Iris pigment epithelial cell (primary cell): ENCODE results near the gene WDR5.

ENCODE experiments used
- DNase-seq: peaks from one replicate; pipeline ENCODE4 v3.0.0-alpha.2; 2011; ENCODE audit warnings: low read depth

WDR5 gene

DNA sequence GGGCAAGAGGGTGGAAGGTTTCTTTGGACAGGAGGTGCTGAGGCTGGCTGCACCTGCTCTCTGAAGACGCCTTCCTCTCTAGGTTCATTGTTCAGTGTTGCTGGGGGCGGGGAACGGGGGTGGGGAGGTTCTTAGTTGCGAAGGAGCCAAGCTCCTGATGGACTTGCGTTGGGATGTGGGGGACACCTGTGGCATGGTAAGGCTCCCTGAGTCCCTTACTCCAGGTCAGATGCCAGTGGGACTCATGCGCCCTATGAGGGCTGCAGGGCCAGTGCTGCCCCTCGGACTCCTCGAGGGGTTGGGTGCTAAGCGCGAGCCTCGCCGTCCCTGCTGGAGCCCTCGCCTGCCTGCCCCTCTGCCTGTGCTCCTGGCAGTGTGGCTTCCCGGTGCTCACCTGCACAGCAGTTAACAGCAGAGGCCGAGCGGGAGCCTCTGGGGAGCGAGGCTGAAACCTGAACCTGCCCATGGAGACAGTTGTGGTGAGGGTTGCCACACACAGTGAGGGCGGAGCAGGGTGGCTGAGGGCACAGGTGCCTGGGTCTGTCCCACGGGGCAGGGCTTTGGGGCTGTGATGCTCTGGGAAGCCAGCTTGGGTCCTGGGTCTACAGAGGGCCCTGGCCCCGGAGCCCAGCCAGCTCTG lies 23.0 kb downstream of the WDR5 start:
- DNase-seq = no peak

DNA sequence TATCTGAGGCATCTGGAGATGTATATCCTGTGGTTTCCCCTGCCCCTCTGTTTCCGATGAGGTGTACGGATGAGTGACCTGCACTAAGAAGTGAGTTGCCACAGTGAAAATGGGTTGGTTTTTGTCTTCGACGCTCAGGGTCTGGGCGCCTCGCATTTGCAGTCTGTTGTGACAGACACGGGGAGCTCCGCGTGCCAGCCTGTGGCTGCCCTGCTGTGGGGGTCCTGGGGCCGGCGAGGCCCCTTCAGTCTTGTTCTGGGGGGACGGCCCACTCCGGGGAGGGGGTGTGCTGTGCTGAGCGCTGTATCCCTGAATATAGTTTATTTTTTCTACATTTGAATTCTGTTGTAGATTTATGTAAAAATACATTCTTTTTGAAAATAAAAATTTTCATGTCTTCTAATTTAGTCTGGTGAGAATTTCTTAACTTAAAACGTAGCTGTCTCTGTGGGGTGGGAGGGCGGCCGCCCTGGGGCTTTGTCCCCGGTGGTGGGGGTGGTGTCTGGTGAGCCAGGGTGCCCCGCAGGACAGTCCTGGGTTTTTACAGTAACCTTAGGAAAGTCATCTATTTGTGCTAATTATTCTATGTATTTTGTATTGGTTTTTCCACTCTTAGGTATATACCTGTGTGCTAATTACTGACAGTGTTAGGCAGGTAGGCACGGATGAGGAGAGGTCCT lies 23.8 kb downstream of the WDR5 start:
- DNase-seq = no peak

DNA sequence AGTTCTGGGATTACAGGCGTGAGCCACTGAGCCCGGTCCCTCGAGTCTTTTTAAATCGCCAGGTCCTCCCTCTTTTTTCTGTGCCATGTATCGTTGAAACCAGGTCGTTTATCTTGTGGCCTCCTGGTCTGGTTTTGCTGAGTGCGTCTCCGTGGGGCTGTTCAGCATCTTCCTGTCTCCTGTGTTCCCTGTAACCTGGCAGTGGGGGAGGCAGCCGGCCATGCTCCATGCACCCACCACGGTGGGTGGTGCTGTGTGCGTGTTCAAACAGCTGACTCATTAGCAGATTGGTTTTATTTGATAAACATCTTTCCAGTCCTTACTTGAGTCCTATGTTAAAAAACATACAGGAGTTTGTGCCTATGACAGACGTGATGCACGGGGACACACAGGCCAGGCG lies 25.8 kb downstream of the WDR5 start:
- no peak for DNase-seq

DNA sequence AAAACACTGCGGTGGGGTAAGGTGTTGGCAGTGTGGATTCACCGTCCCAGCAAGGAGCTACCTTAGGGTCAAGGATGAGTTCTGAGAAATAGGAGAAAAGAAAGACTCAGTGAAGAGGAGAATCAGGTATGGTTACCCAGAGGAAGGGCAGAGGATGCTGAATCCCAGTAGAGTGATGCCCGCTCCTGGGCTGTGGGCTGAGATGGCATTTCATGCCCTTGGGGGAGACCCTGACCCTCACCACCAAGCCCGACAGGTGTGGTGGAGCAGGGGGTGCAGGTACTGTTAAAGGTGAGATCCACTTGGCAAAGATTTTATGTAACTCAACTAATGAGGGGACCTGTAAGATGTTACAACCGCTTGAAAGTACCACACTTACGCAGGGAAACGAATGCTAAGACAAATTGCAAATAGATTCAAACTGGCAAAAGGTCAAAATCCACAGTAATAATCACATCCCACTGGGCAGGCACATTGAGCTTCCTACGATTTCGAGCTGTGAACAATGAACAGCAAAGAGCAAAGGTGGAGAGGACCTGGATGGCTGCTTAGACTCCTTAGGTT lies 26.4 kb downstream of the WDR5 start:
- DNase-seq = no peak

DNA sequence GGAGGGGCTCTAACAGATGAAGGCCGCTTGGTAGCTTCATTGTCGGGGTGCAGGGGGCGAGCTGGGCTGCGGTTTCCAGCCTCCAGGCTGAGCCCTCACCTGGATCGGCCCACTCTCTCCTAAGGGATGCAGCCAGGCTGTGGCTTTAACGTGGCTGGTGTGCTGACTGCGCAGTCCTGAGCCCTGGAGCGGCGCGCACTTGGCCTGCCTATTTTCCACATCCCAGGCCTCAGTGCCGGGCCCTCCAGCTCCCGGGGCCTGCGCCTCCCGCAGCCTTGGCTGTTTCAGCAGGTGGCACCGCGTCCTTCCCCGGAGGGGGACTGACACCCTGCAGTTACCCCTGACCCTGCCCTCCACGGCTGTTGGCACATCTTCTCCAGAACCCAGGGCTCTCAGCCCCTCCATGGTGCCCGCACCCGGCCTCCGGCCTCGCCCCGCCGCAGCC lies 27.1 kb downstream of the WDR5 start:
- no peak for DNase-seq

DNA sequence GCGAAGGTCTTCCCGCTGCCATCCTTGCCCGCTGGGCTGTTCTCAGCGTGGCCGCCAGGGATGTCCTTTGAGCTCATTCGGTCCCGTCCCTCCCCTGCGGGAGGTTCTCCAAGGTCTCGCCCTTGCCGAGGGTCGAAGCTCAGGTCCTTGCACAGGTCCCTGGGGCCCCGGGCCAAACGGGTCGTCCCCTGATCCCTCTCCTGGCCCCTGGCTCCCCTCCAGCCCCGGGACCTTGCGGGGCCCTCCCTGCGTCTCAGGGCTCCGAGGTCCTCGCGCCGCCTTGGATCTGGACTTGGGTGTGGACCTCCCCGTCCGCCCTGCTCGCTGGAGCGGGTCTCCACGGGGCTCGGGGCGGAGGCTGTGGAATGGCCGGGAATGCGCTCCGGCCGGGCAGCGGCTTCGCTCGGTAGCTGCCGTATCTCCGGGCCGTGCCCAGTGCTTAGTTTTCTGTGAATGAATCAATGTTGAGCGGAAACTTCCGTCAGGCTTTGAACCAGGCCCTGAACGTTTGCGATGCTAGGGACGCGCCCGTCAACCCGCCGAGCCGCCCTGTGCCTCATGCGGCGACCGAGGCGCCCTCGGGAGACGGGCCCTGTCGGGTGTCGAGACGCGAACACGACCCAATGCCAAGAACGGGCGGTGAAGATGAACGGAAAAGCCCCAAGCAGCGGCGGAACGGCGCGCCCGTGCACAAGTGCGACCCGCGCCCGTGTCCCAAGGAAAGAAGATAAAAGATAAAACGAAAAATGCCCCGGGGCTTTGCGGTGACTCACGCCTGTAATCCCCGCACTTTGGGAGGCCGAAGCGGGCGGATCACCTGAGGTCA lies 27.7 kb downstream of the WDR5 start:
- DNase-seq = peak; percentile 53

DNA sequence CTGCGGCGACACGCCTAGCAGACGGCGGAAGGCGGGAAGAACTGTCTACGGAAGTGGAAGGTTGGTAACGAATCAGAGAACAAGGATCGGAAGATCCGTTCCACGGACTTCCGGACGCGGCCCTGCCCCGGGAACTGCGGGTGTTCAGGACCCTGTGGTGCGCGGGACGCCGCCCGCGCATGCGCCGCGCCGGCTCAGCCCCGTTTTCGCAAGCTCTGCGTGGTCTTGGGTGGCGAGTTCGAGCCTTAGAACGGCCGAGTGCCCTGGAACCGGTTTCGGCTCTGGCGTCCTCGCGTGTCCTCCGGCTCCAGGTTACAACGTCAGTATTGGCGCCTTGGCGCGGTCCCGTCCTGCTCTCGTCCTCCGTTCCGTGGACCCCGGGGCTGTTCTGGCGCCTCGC lies 29.0 kb downstream of the WDR5 start:
- no peak for DNase-seq

DNA sequence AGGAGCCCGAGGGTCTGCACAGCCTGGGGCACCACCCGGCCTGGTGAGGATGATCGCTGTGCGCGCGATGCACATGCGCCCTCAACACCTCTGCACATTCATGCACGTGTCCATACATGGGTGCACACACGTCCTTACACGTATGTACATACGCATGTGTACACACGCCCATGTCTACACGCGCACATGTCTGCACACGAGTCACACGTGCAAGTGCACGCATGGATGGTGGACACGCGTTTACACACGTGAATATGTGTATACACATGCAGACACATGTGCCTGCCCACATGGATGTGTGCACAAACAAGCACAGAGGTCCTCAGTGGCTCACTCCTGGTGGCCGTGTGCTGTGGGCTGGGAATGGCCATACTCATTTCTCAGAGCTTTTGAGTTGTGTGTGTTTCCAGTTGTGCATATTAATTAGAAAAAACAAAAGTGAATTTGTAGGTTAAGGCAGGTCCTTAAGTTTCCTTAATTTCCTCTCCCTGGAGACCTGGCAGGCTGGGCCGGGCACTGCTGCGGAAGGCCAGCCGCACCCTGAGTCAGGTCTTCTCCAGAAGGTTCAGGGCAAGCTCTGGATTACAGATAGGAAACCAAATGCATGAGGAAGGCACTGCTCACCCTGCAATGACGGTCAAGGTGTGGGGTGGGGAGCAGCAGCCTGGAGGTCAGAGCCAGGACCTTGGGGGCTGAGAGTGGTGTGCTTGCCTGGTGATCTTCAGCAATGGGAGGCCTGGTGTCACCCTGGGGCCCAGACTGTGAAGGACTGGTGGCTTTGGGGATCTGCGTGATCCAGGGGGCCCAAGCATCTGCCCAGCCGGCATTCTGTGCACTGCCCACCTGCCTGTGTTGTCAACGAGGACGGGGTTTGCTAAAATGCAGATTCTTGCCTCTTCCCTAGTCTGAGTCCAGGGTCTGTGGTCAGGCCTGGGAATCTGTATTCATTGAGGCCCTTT lies 29.8 kb downstream of the WDR5 start:
- peak; percentile 17 for DNase-seq

DNA sequence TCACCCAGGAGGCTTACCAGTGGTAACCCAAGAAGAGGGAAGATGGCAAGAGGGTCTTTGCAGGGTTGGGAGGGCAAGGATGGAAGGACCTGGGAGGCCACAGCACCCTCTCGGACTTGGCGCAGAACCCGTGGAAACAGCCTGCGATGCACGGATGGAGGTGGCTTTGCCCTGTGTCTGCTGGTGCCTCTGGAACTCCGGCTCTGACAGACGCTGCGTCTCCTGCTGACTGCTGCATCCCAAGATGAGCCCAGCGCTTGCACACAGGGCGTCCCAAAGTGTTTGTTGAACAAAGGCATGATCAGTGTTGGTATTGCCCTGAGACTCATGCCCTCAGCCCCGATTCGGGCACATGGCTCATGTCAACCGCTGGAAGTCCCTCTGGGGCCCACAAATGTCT lies 30.5 kb downstream of the WDR5 start:
- DNase-seq = no peak

DNA sequence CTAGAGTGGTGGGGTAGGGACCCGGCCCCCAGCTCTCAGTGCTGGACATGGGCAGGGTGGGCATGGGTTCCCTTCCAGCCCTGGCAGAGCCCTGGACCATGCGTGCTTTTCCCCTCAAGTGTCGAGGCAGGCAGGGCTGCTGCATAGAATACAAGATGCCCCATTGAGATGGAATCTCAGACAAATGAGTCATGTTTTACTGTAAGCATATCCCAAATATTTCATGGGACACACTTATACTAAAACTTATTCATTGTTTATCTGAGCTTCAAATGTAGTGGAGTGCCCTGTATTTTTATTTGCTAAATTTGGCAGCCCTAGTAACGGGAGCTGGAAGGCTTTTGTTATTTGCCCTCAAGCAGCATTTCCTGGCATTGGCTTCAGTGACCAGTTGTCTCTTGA lies 31.6 kb downstream of the WDR5 start:
- DNase-seq = peak; percentile 43

DNA sequence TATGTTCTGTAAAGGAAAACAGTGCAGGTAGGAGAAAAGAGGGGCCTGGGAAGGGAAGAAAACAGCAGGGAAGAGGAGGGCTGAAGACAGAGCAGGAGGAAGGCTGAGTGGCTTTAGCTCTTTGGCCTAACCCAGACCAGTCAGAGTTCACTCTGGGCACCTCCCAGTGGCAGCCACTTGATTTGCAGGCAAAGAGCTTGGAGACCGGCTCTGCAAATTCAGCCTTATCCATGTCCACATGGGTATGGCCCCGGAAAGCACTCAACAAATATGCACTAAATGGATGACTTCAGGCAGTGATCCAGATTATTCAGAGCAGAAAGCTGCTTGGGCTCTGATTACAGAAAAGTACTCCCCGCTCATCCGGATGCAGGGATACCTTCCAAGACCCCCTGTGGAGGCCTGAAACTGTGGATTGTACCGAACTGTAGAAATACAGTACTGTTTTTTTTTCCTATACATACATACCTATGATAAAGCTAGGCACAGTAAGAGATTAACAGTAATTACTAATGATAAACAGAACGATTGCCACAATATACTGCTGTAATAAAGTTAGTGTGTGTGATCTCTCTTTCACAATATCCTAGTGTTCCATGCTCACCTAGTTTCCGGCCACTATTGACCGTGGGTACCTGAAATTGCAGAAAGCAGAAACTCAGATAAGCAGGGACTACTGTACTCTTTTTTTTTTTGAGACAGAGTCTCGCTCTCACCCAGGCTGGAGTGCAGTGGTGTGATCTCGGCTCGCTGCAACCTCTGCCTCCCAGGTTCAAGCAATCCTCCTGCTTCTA lies 33.1 kb downstream of the WDR5 start:
- DNase-seq = no peak

DNA sequence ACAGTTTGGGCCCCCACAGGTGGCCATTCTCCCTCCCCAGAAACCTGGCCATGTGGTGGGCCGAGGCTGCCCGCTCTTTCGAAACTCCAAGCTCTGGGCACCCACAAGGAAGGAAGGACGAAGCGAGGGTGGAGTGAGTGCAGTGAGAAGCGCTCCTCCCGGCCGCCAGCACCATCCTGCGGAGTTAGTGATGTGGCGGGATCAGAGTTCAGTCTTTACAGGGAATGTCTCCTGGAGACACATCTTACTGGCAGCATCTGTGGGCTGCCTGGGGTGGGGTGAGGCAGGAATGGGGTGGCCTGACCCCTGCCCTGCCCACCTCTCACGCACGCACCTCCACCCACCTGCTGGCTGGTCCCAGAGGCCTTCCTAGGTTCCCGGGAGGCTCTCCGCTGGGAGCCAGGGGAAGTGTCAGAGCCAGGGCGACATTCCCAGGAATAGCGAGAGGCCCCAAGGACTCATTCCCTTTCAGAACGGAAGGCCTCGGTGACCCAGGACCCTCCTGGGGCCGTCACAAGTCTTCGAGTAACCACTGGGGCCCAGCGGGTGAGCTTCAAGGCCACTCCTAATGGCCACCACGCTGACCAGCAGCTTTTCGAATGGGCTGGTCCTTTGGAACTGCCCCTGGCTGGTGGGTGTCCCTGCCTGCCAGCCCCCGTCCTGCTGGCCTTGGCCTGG lies 34.0 kb downstream of the WDR5 start:
- no peak for DNase-seq

DNA sequence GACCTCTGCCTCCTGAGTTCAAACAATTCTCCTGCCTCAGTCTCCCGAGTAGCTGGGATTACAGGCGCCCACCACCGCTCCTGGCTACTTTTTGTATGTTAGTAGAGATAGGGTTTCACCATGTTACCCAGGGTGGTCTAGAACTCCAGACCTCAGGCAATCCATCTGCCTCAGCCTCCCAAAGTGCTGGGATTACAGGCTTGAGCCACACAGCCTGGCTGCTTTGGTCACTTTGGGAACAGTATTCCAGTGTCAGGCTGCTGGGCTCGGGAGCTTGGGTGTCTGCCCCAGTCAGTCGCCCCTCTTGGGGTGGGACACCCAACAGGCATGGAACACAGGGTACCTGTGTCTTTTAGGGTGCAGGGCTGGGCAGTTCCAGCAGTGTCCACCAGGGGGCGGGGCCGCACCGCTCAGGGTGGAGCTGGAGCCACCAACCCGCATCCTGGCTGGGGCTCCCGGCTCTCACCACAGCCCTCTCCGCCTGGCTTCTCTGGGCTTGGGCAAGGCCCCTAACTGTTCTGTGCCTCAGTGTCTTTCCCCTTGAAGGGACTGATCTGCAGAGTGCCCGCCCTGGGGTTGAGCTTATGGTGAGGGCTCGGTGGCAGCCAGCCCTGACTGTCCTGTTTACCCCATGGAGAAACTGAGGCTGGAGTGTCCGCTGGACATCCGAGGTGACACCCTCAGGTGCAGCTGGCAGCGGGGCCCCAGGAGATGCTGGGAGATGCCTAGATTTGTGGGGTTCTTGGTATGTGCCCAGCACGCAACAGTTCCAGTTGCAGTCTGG lies 34.8 kb downstream of the WDR5 start:
- no peak for DNase-seq

DNA sequence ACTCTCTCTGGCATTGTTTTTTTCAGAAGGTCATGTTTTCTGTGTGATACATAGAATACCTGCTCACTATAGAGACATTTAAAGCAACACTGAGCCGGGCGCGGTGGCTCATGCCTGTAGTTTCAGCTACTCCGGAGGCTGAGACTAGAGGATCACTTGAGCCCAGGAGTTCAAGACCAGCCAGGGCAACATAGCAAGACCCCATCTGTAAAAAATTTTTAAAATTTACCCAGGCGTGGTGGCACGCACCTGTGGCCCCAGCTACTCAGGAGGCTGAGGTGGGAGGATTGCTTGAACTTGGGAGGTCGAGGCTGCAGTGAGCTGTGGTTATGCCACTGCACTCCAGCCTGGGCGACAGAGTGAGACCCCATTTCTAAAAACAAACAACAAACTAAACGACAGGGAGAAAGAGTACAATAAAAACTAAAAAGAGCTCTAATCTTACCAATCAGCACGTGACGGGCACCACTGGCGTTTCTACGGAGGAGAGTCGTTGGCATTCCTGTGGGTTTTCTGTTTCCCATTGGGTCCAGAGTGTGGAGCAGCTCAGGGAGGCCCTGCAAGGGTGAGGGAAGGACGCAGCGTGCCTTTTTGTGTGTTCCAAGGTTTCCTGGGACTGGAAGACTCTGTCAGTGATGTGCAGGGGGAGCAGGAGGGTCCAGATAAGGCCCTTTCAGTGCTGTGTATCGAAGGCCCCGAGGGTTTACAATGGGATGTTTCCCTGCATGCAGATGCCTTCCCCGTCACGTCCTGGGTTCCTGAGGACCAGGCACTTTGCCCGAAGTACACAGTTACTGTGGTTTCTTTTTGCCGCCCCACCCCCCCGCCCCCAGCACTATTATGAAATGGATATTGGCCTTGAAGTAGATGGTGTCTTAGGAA lies 35.7 kb downstream of the WDR5 start:
- peak; percentile 33 for DNase-seq

DNA sequence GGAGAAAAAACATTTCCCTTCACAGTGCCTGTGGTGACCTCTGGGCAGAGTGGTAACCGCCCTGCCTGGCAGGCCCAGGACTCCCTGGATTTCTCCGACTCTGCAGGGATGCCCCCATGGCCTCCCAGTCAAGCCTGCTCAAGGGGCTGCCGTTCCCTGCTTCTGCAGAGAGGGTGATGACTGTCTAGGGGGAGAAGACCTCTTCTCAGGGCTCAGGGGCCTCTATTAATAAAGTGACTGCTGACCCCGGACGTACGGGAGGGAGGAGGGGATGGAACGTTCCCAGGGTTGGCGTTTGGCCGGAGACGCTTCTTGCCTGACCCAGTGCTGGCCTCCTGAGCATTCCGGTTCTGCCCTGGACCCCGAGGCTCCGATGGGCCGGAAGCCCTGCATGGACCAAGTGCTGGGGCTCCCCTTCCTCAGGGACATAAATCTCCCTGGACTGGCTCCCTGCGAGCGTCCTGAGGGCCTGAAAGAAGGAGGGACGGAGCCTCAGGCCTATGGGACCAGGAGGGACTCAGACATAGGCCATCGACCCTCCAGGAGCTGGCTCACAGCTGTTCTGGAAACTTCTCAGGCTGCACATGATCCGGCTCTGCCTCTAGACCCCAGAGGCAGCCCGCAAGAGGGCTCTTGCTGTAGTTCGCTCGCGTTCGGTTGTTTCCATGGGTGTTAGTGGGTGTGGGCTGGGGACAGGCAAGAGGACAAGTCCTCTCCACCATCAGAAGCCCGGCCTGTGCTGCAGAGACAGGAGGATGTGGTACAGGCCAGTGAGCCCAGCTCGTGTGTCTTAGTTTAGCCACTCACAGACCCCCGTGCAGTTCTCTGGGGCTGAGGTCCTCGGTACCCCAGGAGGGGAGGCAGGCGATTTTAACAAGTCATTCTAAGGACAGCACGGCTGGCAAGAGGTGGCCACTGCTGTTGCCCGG lies 36.6 kb downstream of the WDR5 start:
- no peak for DNase-seq

DNA sequence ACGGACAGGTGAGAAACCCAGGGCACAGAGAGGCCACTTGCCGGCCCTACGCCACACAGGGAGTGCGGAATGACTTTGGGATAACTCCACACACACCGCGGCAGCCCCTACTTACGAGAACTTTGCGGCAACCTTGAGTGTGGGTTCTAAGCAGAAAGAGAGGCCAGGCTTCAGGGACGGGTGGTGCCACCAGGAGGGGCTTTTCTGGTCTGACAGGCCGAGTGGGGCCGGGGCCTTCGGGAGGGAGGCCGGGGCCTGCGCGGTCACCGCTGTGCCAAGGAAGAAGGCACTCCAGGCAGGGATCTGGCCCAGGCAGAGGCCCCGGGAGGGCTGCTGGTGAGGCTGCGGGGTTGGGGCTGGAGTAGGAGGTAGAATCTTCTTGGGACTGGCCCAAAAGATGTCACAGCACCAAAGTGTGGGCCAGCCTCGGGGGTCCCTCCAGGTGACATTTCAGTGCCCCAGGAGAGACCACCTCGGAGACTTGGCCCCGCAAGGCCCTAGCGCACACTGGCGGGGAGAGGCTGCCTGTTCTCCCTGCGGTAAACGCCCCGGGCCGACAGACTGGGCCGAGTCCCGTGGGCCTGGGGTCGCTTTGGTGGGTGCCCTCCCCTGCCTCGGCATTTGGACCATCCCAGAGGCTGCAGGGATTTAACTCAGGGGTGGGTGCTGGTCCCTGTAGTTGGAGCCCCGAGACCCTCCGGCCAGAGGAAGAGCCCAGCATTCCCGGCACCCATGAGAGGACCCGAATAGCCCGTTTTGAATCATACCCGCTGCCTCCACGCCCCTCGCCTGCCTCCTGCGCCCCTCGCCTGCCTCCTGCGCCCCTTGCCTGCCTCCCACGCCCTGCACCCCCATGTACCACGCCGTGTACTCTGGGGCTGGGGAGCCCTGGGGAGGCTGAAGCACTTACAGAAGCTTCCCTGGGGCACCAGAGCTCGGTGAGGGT lies 37.5 kb downstream of the WDR5 start:
- DNase-seq = no peak
